ENCODE data around the gene TRPM4.

TRPM4 gene

GRCh38 chr19:49241769-49242168 lies 84.2 kb downstream of the TRPM4 start:
- WGBS (ENCODE audit: extremely low coverage, insufficient coverage, insufficient read length) = no CpG with 5 or more reads among the region's 7 CpGs
- no peak overlapping the region for H2BK5ac ChIP-seq (ENCODE audit: low read depth, low read length, poor library complexity)
- H3K27me3 ChIP-seq (ENCODE audit: insufficient read depth, low read length) = no peaks in the 10 kb centered on the region
- H3K79me2 ChIP-seq (ENCODE audit: control insufficient read depth, insufficient read depth, low read length, poor library complexity) = no peaks in the 10 kb centered on the region
- no peak overlapping the region for H4K91ac ChIP-seq (ENCODE audit: low read depth, low read length)
- no peak overlapping the region for H3K23ac ChIP-seq (ENCODE audit: low read length)
- H3K9ac ChIP-seq (ENCODE audit: low read length) = no peak overlapping the region
- no peak overlapping the region for H2AFZ ChIP-seq (ENCODE audit: insufficient read depth, low read length, poor library complexity)
- no peak overlapping the region for H2BK12ac ChIP-seq (ENCODE audit: low read length)
- DNase-seq = no peak
- H3K4me1 ChIP-seq (ENCODE audit: control insufficient read depth in 1 of 2, insufficient read depth in 2 of 2, low read length in 2 of 2) = no peaks in the 10 kb centered on the region
- H3K4me3 ChIP-seq (ENCODE audit: low read depth, low read length) = no peak overlapping the region
- H2AK5ac ChIP-seq (ENCODE audit: low read length) = no peak overlapping the region
- H3K79me1 ChIP-seq (ENCODE audit: low read length) = no peaks in the 10 kb centered on the region
- H3K9me3 ChIP-seq (ENCODE audit: insufficient read depth, low read depth, low read length) = no peaks in the 10 kb centered on the region
- no peak overlapping the region for H3K27ac ChIP-seq (ENCODE audit: low read depth, low read length)
- no peak overlapping the region for H3K14ac ChIP-seq (ENCODE audit: low read length)
- H2BK120ac ChIP-seq (ENCODE audit: insufficient read depth, low read length, poor library complexity) = no peak overlapping the region
- no peak overlapping the region for H4K8ac ChIP-seq (ENCODE audit: low read depth, low read length)
- no peaks in the 10 kb centered on the region for H3K36me3 ChIP-seq (ENCODE audit: control insufficient read depth in 1 of 2, insufficient read depth in 2 of 2, low read length in 2 of 2)
- H3K4ac ChIP-seq (ENCODE audit: low read depth, low read length) = no peak overlapping the region
- H3K18ac ChIP-seq (ENCODE audit: low read length) = no peak overlapping the region
- no peak overlapping the region for H4K12ac ChIP-seq (ENCODE audit: low read depth, low read length)
- no peak overlapping the region for H3K4me2 ChIP-seq (ENCODE audit: low read length)

- Histone ChIP-seq H3K4me3 (ENCODE audit: low read depth, low read length) (no peak overlapping the region), H3K23ac (ENCODE audit: low read length) (no peak overlapping the region), H3K36me3 (ENCODE audit: control insufficient read depth in 1 of 2, insufficient read depth in 2 of 2, low read length in 2 of 2) (no peaks in the 10 kb centered on the region), H3K4me2 (ENCODE audit: low read length) (no peak overlapping the region), H3K79me1 (ENCODE audit: low read length) (no peaks in the 10 kb centered on the region), H4K12ac (ENCODE audit: low read depth, low read length) (no peak overlapping the region), H4K8ac (ENCODE audit: low read depth, low read length) (no peak overlapping the region), H3K27ac (ENCODE audit: low read depth, low read length) (no peak overlapping the region), H2AFZ (ENCODE audit: insufficient read depth, low read length, poor library complexity) (no peak overlapping the region), H3K18ac (ENCODE audit: low read length) (no peak overlapping the region), H4K91ac (ENCODE audit: low read depth, low read length) (no peak overlapping the region), H3K9ac (ENCODE audit: low read length) (no peak overlapping the region), H2BK12ac (ENCODE audit: low read length) (no peak overlapping the region), H2BK120ac (ENCODE audit: insufficient read depth, low read length, poor library complexity) (no peak overlapping the region), H3K14ac (ENCODE audit: low read length) (no peak overlapping the region), H3K9me3 (ENCODE audit: insufficient read depth, low read depth, low read length) (no peaks in the 10 kb centered on the region), H2BK5ac (ENCODE audit: low read depth, low read length, poor library complexity) (no peak overlapping the region), H3K27me3 (ENCODE audit: insufficient read depth, low read length) (no peaks in the 10 kb centered on the region), H2AK5ac (ENCODE audit: low read length) (no peak overlapping the region), H3K4me1 (ENCODE audit: control insufficient read depth in 1 of 2, insufficient read depth in 2 of 2, low read length in 2 of 2) (no peaks in the 10 kb centered on the region), H3K4ac (ENCODE audit: low read depth, low read length) (no peak overlapping the region), H3K79me2 (ENCODE audit: control insufficient read depth, insufficient read depth, low read length, poor library complexity) (no peaks in the 10 kb centered on the region)
- no CpG with 5 or more reads among the region's 6 CpGs for WGBS (ENCODE audit: extremely low coverage, insufficient coverage, insufficient read length)
- DNase-seq = no peak
Measured at GRCh38 chr19:49243129-49243528, 85.5 kb downstream of the TRPM4 start.

GRCh38 chr19:49243726-49244125 lies 86.1 kb downstream of the TRPM4 start:
- Histone ChIP-seq H3K9me3 (ENCODE audit: insufficient read depth, low read depth, low read length) (no peaks in the 10 kb centered on the region), H3K23ac (ENCODE audit: low read length) (no peak overlapping the region), H3K14ac (ENCODE audit: low read length) (no peak overlapping the region), H4K91ac (ENCODE audit: low read depth, low read length) (no peak overlapping the region), H2AK5ac (ENCODE audit: low read length) (no peak overlapping the region), H3K4me1 (ENCODE audit: control insufficient read depth in 1 of 2, insufficient read depth in 2 of 2, low read length in 2 of 2) (no peaks in the 10 kb centered on the region), H3K79me1 (ENCODE audit: low read length) (no peaks in the 10 kb centered on the region), H3K27me3 (ENCODE audit: insufficient read depth, low read length) (no peaks in the 10 kb centered on the region), H4K12ac (ENCODE audit: low read depth, low read length) (no peak overlapping the region), H3K4me3 (ENCODE audit: low read depth, low read length) (peak overlapping the region; percentile 28), H3K79me2 (ENCODE audit: control insufficient read depth, insufficient read depth, low read length, poor library complexity) (no peaks in the 10 kb centered on the region), H2BK120ac (ENCODE audit: insufficient read depth, low read length, poor library complexity) (no peak overlapping the region), H3K4ac (ENCODE audit: low read depth, low read length) (no peak overlapping the region), H2BK5ac (ENCODE audit: low read depth, low read length, poor library complexity) (no peak overlapping the region), H2AFZ (ENCODE audit: insufficient read depth, low read length, poor library complexity) (no peak overlapping the region), H3K27ac (ENCODE audit: low read depth, low read length) (no peak overlapping the region), H3K36me3 (ENCODE audit: control insufficient read depth in 1 of 2, insufficient read depth in 2 of 2, low read length in 2 of 2) (no peaks in the 10 kb centered on the region), H3K18ac (ENCODE audit: low read length) (no peak overlapping the region), H4K8ac (ENCODE audit: low read depth, low read length) (no peak overlapping the region), H3K4me2 (ENCODE audit: low read length) (no peak overlapping the region), H3K9ac (ENCODE audit: low read length) (no peak overlapping the region), H2BK12ac (ENCODE audit: low read length) (no peak overlapping the region)
- no CpG with 5 or more reads among the region's 11 CpGs for WGBS (ENCODE audit: extremely low coverage, insufficient coverage, insufficient read length)
- no peak for DNase-seq

GRCh38 chr19:49244256-49244655 lies 86.7 kb downstream of the TRPM4 start:
- Histone ChIP-seq H3K9ac (ENCODE audit: low read length) (no peak overlapping the region), H2BK120ac (ENCODE audit: insufficient read depth, low read length, poor library complexity) (no peak overlapping the region), H4K91ac (ENCODE audit: low read depth, low read length) (no peak overlapping the region), H2BK5ac (ENCODE audit: low read depth, low read length, poor library complexity) (no peak overlapping the region), H3K18ac (ENCODE audit: low read length) (no peak overlapping the region), H3K36me3 (ENCODE audit: control insufficient read depth in 1 of 2, insufficient read depth in 2 of 2, low read length in 2 of 2) (no peaks in the 10 kb centered on the region), H3K79me1 (ENCODE audit: low read length) (no peaks in the 10 kb centered on the region), H3K23ac (ENCODE audit: low read length) (no peak overlapping the region), H2AFZ (ENCODE audit: insufficient read depth, low read length, poor library complexity) (no peak overlapping the region), H3K14ac (ENCODE audit: low read length) (no peak overlapping the region), H3K9me3 (ENCODE audit: insufficient read depth, low read depth, low read length) (no peaks in the 10 kb centered on the region), H3K27ac (ENCODE audit: low read depth, low read length) (no peak overlapping the region), H3K4me3 (ENCODE audit: low read depth, low read length) (no peak overlapping the region), H3K4ac (ENCODE audit: low read depth, low read length) (no peak overlapping the region), H4K12ac (ENCODE audit: low read depth, low read length) (no peak overlapping the region), H3K4me1 (ENCODE audit: control insufficient read depth in 1 of 2, insufficient read depth in 2 of 2, low read length in 2 of 2) (no peaks in the 10 kb centered on the region), H3K27me3 (ENCODE audit: insufficient read depth, low read length) (no peaks in the 10 kb centered on the region), H2AK5ac (ENCODE audit: low read length) (no peak overlapping the region), H3K4me2 (ENCODE audit: low read length) (no peak overlapping the region), H2BK12ac (ENCODE audit: low read length) (no peak overlapping the region), H3K79me2 (ENCODE audit: control insufficient read depth, insufficient read depth, low read length, poor library complexity) (no peaks in the 10 kb centered on the region), H4K8ac (ENCODE audit: low read depth, low read length) (no peak overlapping the region)
- DNase-seq = no peak
- WGBS (ENCODE audit: extremely low coverage, insufficient coverage, insufficient read length) = no CpG with 5 or more reads among the region's 9 CpGs

Measured in trophoblast cell (in vitro differentiated cells and primary cell).